Measurements from ENCODE around the gene TLL2. TPM values are rescaled to one million over a fixed set of nuclear protein-coding genes. Genes with fewer than 3 reads are reported as not detected.

Gene TLL2
- total and polyA plus RNA-seq, 2 donors (not counting 3 experiments of a cell fraction or from before 2014, with no cell fraction given) = 0.03 to 0.20 TPM

DNA sequence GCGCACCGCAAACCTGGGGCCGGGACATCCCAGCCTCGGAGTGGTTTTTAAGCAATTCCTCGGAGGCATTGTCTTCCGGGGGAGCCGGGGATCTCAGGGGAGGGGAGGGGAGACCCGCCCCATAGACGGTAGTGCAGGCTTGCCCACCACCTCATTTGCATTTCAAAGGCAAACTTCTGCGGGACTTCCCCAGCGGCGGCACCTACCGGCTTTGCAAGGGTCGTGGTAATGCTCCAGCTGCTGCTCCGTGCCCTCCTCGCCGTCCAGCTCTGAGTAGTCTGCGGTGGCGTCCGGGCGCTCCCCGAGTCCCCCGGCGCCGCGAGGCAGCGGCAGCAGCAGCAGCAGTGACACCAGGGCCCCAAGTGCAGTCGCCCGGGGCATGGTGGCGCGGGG is 425 bp downstream of the TLL2 start:
- Histone ChIP-seq H3K9me3 (replicated peaks; ENCODE audit: control insufficient read depth, insufficient read depth, low read length) (no peaks in the 10 kb centered on the region), H3K4me1 (ENCODE audit: control insufficient read depth, extremely low read depth, insufficient read depth, low read length) (peaks cover 20% of the 10 kb centered on the region), H3K4me3 (replicated peaks in 1 of 3; ENCODE audit: insufficient read depth in 1 of 3, low read depth in 1 of 3, low read length in 3 of 3) (peak overlapping the region; percentile 21 to 47 (median 38)), H2AFZ (ENCODE audit: low read depth, low read length) (peak overlapping the region; percentile 50), H3K4me2 (ENCODE audit: insufficient read depth, low read length) (peak overlapping the region; percentile 74), H3K9ac (replicated peaks; ENCODE audit: extremely low read depth, insufficient read depth, low read length) (no peak overlapping the region), H4K20me1 (replicated peaks; ENCODE audit: control insufficient read depth, extremely low read depth, insufficient read depth, low read length) (no peaks in the 10 kb centered on the region), H3K27me3 (ENCODE audit: control insufficient read depth in 2 of 2, insufficient read depth in 2 of 2, low read length in 2 of 2) (peaks cover 16 to 23% of the 10 kb centered on the region in 2 experiments), H3K9me1 (replicated peaks; ENCODE audit: control insufficient read depth, extremely low read depth, insufficient read depth, low read length) (no peaks in the 10 kb centered on the region), H3K79me2 (ENCODE audit: control insufficient read depth, insufficient read depth, low read length) (no peaks in the 10 kb centered on the region), H3K36me3 (ENCODE audit: control insufficient read depth in 2 of 2, extremely low read depth in 1 of 2, insufficient read depth in 2 of 2, low read length in 2 of 2) (no peaks in the 10 kb centered on the region), H3K27ac (ENCODE audit: insufficient read depth, low read depth, low read length) (no peak overlapping the region)
- TF ChIP-seq MAX (IDR thresholded peaks at IDR 0.05; ENCODE audit: insufficient read depth, insufficient read length) = no peak
- no peak for TF ChIP-seq GATA2 (IDR thresholded peaks at IDR 0.05; ENCODE audit: insufficient read depth, insufficient read length, low read depth, low read length)
- TF ChIP-seq EZH2 (IDR thresholded peaks at IDR 0.05; ENCODE audit: borderline replicate concordance, low read depth, low read length, severe bottlenecking) = peak; percentile 38
- DNase-seq (ENCODE audit: low read depth, low spot score) (no peak), FAIRE-seq (no peak)
- no TSS peak for BruUV-seq (replicated peaks)
- POLR2A ChIA-PET = no interaction called here
- intact Hi-C loops (cut with micrococcal nuclease) = loop anchor here (2.0 to 10.0 kb wide), 3 partner anchors 74 to 1369 kb away; partner anchors contain the start of genes LCOR and TM9SF3
- dilution Hi-C loops (cut with MboI; ENCODE audit: extremely low pct_ligation_motif_present, low sequenced_read_pairs) = no loop called here
- CTCF ChIA-PET = interaction anchor here (0.8 to 2.1 kb wide), 29 partner anchors 10 to 512 kb away, joined by 3 to 10 read pairs (median 4); partner anchors contain the start of gene TM9SF3

DNA sequence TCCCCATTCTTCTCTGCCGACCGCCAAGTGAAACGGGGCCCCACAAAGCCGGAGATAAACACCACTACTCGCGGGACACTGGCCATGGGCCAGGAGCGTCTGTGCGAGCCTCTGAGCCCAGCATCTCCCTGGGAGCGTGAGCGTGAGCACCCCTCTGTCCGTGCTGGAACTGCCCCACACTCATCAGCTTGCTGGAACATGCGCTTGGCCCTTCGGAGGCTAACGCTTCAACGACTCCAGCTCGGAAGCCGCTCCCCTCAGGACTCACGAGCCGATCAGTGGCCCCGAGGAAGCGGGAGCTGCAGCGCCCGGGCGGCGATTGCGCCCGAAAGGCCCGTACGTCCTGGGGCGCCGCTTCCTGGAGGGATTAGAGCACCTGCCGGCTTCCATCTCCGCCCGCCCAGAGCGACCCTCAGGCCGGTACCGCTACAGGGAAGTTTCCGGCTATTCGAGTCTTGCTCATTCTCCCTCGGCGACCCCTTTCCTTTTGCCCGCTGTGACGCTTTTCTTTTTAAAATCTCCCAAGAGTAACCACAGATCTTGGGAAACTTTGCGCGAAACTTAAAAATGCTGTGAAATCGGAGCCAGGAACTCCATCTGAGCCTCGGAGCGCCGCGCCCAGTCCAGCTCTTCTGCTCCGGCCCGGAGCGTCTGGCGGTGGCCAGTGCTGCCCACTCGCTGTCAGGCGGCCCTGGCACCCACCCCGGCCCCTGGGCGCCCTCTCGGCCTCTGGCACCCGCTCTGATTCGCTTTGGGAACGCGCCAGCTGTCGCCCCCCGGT is 1.0 kb downstream of the TLL2 start:
- Histone ChIP-seq H3K4me3 (replicated peaks in 1 of 3; ENCODE audit: insufficient read depth in 1 of 3, low read depth in 1 of 3, low read length in 3 of 3) (peak overlapping the region; percentile 19 to 47 (median 38)), H3K9me3 (replicated peaks; ENCODE audit: control insufficient read depth, insufficient read depth, low read length) (no peaks in the 10 kb centered on the region), H3K9me1 (replicated peaks; ENCODE audit: control insufficient read depth, extremely low read depth, insufficient read depth, low read length) (no peaks in the 10 kb centered on the region), H2AFZ (ENCODE audit: low read depth, low read length) (no peak overlapping the region), H3K9ac (replicated peaks; ENCODE audit: extremely low read depth, insufficient read depth, low read length) (no peak overlapping the region), H3K36me3 (ENCODE audit: control insufficient read depth in 2 of 2, extremely low read depth in 1 of 2, insufficient read depth in 2 of 2, low read length in 2 of 2) (no peaks in the 10 kb centered on the region), H3K79me2 (ENCODE audit: control insufficient read depth, insufficient read depth, low read length) (no peaks in the 10 kb centered on the region), H4K20me1 (replicated peaks; ENCODE audit: control insufficient read depth, extremely low read depth, insufficient read depth, low read length) (no peaks in the 10 kb centered on the region), H3K27ac (ENCODE audit: insufficient read depth, low read depth, low read length) (no peak overlapping the region), H3K27me3 (ENCODE audit: control insufficient read depth in 2 of 2, insufficient read depth in 2 of 2, low read length in 2 of 2) (peaks cover 16 to 26% of the 10 kb centered on the region in 2 experiments), H3K4me2 (ENCODE audit: insufficient read depth, low read length) (peak overlapping the region; percentile 74), H3K4me1 (ENCODE audit: control insufficient read depth, extremely low read depth, insufficient read depth, low read length) (peaks cover 20% of the 10 kb centered on the region)
- dilution Hi-C loops (cut with MboI; ENCODE audit: extremely low pct_ligation_motif_present, low sequenced_read_pairs) = no loop called here
- TF ChIP-seq GATA2 (IDR thresholded peaks at IDR 0.05; ENCODE audit: insufficient read depth, insufficient read length, low read depth, low read length) (no peak), EZH2 (IDR thresholded peaks at IDR 0.05; ENCODE audit: borderline replicate concordance, low read depth, low read length, severe bottlenecking) (peak; percentile 88), POLR2A (IDR thresholded peaks at IDR 0.05; ENCODE audit: low read depth, low read length) (no peak)
- intact Hi-C loops (cut with micrococcal nuclease) = loop anchor here (1.0 to 10.0 kb wide), 4 partner anchors 74 to 1370 kb away; partner anchors contain the start of genes LCOR and TM9SF3
- BruUV-seq (replicated peaks) = no TSS peak
- POLR2A ChIA-PET = no interaction called here
- FAIRE-seq (peak; percentile 43), DNase-seq (ENCODE audit: low read depth, low spot score) (peak; percentile 21)
- CTCF ChIA-PET = interaction anchor here (1.1 to 2.1 kb wide), 15 partner anchors 12 to 142 kb away, joined by 3 to 7 read pairs (median 5); partner anchors contain the start of gene TM9SF3
